HG02642 (cell line): ENCODE data around the gene NECTIN4.

ENCODE experiments used
- ATAC-seq: cut with Tn5 transposase; IDR thresholded peaks from one replicate; pipeline ENCODE4 v1.9.1; 2021; ENCODE audit warnings: mild to moderate bottlenecking; ENCODE audit not compliant: unreplicated experiment, poor library complexity

The NECTIN4 gene

DNA sequence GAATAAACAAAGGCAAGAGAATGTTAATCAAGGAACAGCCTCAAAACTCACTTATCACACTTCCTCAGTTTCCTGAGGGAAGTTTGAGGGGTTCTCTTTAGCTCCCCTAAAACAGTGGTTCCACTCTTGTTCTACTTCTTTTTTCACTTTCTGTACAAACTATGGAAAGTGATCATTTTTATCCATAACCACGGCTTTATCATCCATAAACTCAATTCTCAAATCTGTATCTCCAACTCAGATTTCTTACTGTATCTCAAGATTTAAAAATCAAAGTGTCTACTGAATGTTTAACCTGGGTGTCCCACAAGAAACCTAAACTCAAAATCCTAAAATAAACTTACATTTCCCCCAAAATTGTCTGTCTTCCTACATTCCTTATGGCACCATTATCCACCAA, 24.6 kb upstream of the NECTIN4 start:
- no peak for ATAC-seq

DNA sequence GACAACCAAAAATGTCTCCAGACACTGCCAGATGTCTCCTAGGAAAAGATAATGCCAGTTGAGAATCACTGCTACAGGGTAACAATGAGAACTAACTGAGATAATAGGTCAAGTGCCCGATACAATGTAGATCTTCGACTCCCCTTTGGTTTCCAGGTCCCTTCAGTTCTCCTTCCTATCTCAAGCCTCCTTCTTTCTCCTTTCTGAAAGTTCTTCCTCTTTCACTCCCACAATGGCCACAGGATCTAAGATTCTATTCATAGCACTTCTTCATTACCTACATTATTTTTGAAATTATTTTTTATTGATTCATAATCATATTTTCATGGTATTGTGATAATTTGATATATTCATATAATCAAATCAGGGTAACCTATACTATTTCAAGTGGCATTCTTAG, 22.2 kb upstream of the NECTIN4 start:
- no peak for ATAC-seq

DNA sequence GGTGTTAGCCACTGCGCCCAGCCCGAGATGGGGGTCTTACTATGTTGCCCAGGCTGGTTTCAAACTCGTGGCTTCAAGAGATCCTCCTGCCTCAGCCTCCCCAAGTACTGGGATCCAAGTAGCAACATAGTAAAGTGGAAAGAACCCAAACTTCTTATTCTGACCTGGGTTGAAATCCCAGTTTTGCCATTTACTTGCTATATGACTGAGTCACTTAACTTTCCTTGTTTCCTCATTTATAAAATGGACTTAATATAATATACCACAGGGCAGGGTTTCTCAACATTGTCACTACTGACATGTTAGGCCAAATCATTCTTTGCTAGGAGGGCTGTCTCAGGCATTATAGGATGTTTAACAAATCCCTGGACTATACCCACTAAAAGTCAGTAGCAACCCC, 21.8 kb upstream of the NECTIN4 start:
- no peak for ATAC-seq

DNA sequence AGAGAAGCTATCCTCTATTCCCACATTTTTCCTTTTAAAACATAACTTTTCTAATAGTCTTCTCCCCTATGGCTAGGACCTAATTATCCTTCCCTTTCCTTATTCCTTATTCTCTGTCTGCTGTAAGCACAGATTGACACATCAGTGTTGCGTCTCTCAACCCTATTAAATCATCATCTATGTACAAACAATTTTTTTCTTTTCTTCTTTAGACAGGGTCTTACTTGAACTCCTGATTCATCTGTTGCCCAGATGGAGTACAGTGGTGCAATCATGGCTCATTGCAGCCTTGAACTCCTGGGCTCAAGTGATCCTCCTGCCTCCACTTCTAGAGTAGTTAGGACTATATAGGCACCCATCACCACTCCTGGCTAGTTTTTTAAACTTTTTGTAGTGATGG, 17.1 kb upstream of the NECTIN4 start:
- no peak for ATAC-seq

DNA sequence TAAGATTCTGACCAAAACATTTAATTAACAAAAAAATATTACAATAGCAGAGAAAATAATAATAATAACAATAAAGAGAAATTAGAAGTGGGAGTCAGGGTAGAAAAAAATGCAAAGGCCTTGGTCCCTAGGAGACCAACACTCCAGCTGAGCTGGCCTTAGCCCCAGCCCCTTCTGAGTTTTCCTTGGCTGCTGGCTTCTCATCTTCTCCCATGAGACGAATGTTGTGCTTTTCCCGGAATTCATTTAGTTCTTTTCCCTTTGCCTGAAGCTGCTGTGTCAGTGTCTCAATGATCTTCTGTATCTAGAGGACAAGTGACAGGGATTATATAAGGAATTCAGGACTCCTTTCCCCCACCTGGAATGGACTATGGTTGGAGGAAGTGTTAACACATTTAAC, 11.2 kb upstream of the NECTIN4 start:
- no peak for ATAC-seq

DNA sequence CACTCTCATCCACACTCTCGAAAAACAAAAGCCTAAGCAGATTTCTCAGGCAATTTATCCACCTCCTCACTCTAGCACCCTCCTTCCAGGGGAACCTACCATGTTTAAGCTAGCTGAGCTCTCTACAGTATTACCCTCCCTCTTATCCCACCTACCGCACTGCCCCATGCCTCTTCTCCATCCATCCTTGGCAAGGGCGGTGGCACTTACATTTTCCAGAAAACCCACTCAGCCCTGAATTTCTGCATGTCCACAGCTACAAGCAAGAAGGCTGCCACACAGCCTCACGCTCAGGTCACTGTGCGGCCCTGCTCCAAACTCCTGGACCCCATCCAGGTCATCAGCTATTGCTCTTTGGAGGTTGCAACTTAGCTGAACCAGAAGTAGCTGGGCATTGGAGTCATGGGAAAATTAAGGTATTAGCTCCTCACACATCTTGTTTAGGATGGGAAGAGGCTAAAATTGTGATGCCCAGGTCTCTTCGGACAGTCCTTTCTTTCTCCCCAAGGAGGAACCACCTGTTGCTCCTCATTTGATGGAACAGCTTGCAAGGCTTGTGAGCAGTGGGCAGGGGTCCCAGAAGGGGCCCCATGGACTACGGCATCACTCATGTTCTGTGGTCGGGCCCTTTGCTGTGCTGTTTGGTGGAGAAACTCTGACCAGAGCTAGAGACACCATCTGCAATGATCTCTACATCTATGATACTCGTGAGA, 9.9 kb upstream of the NECTIN4 start:
- ATAC-seq: no peak

DNA sequence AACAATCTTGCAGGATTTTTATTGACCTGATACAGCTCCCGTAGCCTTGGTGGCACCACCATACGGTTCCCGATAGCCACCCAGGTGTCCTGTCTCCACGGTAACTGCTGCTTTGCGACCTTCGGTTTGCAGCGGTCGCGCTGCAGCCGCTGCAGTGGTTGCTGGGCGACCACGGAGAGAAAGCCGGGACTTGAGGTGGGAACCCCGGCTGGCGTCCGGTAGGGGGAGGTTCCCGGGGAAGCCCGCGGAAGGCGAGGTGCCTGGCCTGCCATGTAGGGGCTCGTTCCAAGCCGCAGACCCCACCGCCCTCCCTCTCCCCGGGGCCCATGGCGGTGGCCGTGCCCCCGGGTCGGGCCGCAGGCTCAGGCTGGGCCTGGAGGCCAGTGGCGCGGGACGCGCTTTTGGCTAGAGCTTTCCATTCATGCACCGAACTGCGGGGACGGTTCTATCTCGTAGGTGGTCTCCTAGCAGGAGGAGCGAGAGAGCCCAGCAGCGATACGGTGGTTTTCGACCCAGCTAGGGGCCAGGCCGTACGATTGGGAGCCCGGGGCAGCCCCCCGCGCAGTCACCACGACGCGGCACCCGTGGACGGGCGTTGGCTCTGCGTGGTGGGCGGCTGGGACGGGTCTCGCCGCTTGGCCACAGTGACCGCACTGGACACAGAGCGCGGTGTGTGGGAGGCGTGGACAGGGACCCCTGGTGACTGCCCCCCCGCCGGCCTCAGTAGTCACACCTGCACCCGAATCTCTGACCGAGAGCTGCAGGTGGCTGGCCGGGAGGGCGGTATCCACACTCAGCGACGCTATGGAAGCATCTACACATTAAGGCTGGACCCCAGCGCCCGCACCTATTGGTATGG, 9.1 kb upstream of the NECTIN4 start, which contains the start of gene KLHDC9:
Gene KLHDC9 (plus strand): TSS at position 152 of the 859 bp plus-strand sequence. CDS start 175 bp downstream, at position 327.
- ATAC-seq: peak; percentile 75

DNA sequence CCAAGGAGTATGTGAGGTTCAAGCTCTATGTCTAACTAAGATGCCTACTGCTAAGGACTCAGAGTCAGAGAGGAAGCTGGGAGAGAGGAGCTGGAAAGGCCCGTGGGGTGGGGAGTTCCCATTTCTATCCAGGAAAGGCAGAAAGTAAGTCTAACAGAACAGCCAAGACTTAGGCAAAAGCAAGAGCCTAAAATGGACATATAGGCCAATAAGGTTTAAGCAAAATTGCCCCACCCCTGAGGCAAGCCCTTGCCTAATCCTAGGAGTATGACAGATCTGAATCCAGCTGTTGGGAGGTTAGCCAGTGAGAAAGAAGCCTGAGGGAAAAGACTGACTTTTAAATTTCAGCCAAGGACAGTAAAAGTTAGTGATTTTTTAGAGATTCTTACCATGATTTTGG, 7.2 kb upstream of the NECTIN4 start:
- ATAC-seq: no peak

DNA sequence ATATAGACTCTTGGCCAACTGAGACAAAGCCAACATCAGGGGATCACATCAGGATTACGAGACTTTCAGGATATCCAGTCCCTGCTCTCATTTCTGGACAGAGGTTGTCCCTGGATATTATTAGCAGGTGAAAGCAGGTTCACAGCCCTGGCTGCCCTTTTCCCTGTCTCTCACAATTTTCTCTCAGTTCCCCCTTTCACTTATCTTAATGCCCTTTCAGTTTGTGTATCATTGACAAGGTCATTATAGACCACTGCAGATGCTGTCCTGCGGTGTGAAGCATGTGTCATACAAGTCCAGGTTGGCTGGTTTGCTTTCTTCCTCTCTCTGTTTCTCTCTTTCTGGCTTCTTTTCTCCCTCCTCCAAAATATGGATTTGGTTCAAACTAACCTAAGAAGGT, 6.7 kb upstream of the NECTIN4 start:
- ATAC-seq: peak; percentile 27

DNA sequence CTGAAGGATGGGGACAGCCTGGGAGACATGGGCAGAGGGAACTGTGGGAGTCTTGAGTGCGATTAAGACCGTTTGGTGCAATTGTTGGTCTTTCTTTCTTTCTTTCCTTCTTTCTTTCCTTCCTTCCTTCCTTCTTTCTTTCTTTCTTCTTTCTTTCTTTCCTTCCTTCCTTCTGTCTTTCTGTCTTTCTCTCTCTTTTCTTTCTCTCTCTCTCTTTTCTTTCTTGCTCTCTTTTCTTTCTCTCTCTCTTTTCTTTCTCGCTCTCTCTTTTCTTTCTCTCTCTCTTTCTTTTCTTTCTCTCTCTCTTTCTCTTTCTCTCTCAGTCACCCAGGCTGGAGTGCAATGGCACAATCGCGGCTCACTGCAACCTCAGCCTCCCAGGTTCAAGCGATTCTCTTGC, 5.9 kb upstream of the NECTIN4 start:
- ATAC-seq: no peak

DNA sequence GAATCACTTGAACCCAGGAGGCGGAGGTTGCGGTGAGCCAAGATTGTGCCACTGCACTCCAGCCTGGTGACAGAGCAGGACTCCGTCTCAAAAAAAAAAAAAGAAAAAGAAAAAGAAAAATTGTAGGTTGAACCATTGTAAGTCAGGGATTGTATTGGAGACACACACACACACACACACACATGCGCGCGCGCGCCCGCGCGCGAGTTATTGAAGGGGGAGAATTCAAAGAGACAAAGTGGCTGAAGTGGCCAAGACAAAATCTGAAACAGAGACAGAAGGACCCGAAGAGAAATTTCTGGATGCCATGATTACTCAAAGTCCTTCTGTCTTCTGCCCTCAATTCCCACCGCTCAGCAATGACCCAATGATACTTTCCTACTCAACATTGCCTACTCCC, 5.1 kb upstream of the NECTIN4 start:
- ATAC-seq: no peak

DNA sequence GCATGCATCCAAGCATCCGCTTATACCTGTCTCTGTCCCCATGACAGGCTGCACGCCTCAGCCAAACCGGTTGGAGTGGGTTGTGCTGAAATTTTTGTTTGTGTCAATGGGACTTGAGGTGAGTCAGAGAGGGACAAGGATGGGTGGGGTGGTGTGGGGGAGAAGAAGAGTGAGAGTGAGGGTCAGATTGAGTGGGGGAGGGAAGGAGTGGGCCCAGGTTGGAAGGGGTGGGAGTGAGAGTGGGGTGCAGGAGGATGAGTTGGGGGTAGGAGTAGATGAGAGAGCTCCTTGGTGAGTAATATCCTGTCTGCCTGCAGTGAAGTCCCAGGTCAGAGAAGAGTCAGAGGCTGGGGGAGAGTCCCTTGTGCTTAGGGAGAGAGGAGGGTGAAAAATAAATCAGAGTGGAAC, 3.3 kb upstream of the NECTIN4 start:
- no peak for ATAC-seq

DNA sequence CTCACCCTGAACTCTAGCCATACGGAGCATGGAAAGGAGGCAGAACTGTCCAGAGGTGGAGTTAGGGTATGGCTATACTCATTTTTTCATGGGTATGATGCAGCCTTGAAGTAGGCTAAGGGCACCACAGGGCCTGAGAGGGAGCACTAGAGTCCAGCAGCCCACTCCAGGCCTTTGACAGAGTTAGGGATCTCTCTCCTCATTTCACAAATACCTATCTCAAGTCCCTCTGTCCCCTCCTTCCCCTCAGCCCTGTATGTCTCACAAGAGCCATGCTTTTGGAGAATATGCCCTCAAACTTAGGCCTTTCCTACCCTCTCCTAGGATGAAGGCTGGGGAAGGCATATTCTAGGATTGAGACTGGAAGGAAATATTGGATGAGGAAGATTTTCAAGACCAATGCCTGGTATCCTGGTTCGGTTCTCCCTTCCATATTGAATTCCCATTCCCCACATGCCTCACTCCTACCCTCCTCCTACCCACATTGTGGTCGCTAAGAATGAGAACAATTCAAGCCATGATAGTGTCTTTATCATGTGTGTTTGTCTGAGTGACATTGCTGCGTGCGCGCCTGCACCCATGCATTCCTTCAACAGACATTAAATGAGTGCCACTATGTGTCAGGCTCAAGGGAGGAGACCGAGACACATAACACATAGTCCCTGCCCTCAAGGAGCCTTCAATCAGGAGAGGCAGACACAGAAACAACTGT, 2.6 kb upstream of the NECTIN4 start:
- no peak for ATAC-seq

DNA sequence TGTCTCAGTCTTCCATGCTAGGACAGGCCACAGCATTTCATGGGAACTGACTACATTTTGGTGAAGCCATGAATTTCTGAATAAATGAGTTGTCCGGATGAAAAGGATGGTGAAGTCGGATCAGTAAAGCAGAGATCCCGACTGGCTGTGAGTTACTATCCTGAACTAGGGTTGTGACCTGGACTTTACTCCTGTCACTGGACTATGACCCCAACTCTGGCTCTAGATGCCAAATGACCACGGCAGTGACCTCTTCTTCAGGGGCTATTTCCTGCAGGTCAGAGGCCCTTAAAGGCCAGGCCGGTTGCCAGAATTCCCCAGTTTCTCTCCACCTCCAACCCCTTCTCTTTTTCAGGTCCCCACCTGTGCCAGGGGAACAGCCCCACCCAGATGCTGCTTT, 1.7 kb upstream of the NECTIN4 start:
- ATAC-seq: no peak

DNA sequence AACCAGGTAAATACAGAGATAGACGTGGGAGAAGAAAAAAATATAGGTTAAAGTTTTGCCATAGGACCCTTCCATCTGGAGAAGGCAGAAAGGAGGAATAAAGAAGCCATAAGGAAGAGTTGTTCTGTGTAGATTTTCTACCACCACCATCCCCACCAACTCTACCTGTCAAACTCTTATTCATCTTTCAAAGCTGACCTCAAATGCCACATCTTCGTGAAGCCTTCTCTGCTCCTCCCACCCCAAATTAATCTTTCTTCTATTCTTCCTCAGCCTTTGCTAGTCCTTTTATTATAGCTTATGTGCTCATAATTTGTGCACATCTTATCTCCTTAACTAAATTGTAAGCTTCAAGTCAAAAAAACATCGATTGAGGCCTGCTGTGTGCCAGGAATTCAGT, 1.3 kb upstream of the NECTIN4 start:
- no peak for ATAC-seq

DNA sequence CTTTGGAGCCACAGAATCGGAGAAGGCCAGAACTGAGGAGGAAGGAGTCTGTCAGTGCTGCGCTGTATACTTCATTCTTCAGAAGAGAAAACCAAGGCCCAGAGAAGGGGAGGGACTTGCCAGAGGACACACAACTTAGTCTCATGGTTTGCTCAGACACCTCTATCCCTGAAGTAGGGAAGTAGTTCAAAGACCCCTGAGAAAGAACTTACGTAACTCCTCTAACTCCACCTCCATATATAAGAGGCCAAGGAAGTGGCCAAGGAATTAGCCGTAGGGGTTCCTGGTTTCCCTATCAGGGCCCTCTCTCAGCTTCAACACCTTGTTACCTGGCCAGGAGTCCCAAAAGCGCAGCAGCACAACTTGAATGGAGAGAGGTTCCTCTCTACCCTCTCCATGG, 580 bp upstream of the NECTIN4 start:
- ATAC-seq: no peak

DNA sequence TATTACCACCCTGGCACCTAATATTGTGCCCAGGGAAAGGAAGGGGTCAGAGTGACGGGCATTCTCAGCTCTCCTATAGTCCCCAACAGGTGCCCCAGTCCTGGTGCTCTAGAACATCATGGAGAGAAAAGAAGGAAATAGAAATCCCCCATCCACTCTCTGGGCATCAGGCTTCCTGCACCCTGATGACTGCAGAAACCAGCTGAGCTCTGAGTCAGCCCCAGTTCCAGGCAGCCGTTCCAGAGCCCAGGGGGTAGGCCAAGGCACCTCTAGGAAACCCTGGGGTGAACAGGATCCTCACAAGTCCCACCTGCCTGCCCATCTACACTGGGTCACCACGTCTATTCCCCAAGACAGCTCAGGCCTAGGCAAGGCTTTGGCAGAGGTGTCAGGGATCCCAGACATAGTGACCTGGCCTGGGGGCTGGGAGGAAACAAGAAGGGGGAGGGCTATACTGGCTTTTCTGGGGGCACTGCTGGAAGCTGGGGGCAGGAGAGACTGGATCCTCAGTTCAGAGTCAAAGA, 709 bp downstream of the NECTIN4 start:
- no peak for ATAC-seq

DNA sequence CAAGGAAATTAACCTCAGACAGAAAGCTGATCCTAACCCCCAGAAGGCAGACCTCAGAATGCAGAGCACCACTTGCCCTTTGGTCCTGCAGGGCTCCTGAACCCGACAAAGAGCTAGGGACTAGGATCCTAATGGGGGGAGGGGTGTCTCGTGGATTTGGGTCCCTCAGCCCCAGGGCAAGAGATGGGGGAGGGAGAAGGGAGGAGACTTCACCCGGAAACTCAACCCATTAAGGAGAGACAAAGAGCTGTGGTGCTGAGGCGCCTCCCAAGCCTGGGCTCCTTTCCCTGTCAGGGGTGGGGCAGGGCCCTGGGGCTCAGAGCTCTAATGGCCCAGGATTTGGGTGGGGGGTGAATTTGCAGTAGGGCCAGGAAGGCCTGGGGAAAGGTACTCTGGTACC, 2.9 kb downstream of the NECTIN4 start:
- no peak for ATAC-seq

DNA sequence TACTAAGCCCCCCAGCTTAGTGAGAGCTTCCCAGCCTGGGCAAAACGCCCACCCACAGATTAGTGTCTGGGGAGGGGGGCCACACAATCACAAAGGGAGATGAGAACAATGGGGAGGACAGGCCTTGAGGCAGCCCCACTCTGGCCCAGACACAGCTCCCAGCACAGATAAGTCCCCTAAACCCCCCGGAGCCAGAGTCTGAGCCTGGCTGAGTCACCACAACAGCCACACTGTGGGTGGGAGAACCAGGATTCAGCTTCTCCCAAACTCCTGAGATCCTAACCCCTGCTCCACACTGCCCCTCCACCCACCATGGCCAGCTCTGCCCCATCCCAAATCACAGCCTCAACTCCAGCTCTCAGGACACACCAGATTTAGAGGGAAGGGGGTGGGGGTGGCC, 4.2 kb downstream of the NECTIN4 start:
- ATAC-seq: no peak

DNA sequence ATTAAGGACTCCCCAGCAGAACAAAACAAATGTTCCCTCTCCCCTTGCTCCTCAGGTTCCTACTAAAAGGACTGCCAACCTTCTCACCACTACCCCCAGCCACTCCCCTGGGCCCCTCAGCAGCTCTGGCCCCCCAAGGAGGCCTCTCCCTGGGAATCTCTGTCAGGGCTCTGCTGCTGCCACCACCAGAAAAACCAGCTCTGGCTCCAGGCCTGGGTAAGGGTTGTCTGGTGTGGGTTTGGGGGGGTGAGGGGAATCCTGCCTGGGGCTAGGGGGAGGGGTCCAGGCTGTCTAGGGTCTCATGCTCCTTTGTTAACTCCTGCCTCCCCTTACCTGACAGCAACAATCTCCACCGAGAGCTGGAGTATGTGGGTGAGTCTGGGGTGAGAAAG, 4.8 kb downstream of the NECTIN4 start:
- no peak for ATAC-seq
